Thoracic aorta (tissue), 2 donors: ENCODE measurements around the gene IL21R. TPM values are rescaled to one million over a fixed set of nuclear protein-coding genes. Genes with fewer than 3 reads are reported as not detected.

Experiments
- ATAC-seq: fragments of 150-250 bp; one replicate; pipeline ENCODE4 v1.8.0; 2017; ENCODE audit warnings: low read depth; ENCODE audit not compliant: insufficient number of reproducible peaks, low FRiP score
- DNase-seq: peaks from one replicate; pipeline ENCODE4 v3.0.0-alpha.2; 2020; ENCODE audit warnings: low spot score
- H3K27ac ChIP-seq, 2 donors: fragments of 200-600 bp; sonication (generic); 1 replicate in 1 of 2; 2 replicates in 1 of 2; pipeline ENCODE4 v1.5.1; 2016; ENCODE audit warnings: mild to moderate bottlenecking in 2 of 2, moderate library complexity in 2 of 2
- H3K27me3 ChIP-seq: fragments of 200-600 bp; sonication (generic); replicated peaks from 2 replicates; pipeline ENCODE4 v1.6.0; 2016; ENCODE audit warnings: mild to moderate bottlenecking; ENCODE audit not compliant: insufficient read depth
- H3K36me3 ChIP-seq: fragments of 200-600 bp; sonication (generic); one replicate; pipeline ENCODE4 v1.5.1; 2016
- H3K4me1 ChIP-seq, 2 donors: fragments of 200-600 bp; sonication (generic); 1 replicate in 1 of 2; 2 replicates in 1 of 2; pipeline versions ENCODE4 v1.5.1 to v1.6.0; 2016; ENCODE audit warnings: low read depth in 2 of 2, mild to moderate bottlenecking in 1 of 2; ENCODE audit not compliant: control insufficient read depth in 1 of 2
- H3K4me3 ChIP-seq: fragments of 200-600 bp; sonication (generic); 2 replicates; pipeline ENCODE4 v1.5.1; 2016; ENCODE audit warnings: mild to moderate bottlenecking
- H3K9me3 ChIP-seq: fragments of 200-600 bp; sonication (generic); 2 replicates; pipeline ENCODE4 v1.5.1; 2016
- CTCF ChIP-seq: fragments of 200-600 bp; sonication (generic); IDR thresholded peaks from one replicate; pipeline ENCODE4 v1.5.1; 2019; ENCODE audit warnings: antibody characterized with exemption
- total RNA-seq, 2 donors: library from RNA; depleted of rRNA; stranded (reverse); fragments of >200 nt; gene quantifications; one replicate each; pipeline versions ENCODE4 v1.1.0 to v1.2.3, GENCODE V29; 2016

The IL21R gene
- total RNA-seq, 2 donors from 2014 or later, result 0.14 to 1.8 TPM

DNA sequence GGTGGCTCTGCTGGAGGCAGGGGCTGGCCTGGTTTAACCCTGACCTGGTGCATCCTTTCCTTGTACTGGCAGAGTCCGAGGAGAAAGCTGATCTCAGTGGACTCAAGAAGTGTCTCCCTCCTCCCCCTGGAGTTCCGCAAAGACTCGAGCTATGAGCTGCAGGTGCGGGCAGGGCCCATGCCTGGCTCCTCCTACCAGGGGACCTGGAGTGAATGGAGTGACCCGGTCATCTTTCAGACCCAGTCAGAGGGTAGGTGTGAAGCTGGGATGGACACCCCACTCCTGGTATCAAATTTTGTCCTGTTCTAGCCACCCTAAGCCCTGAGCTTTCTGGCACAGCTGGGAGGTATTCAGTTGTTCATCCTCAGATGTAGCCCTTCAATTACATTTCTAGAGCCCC lies 42.5 kb downstream of the IL21R start:
- no peak overlapping the region for H3K27ac ChIP-seq
- H3K4me1 ChIP-seq, result no peaks in the 10 kb centered on the region
- no peak for TF ChIP-seq CTCF
- no peak overlapping the region for H3K4me3 ChIP-seq
- H3K36me3 ChIP-seq, result no peaks in the 10 kb centered on the region
- DNase-seq, result no peak
- no peak for ATAC-seq
- H3K9me3 ChIP-seq, result peaks cover 12% of the 10 kb centered on the region
- no peaks in the 10 kb centered on the region for H3K27me3 ChIP-seq

GRCh38 chr16:27445502-27446175 lies 43.7 kb downstream of the IL21R start:
- Histone ChIP-seq H3K27me3 (no peaks in the 10 kb centered on the region), H3K9me3 (peaks cover 12% of the 10 kb centered on the region), H3K36me3 (no peaks in the 10 kb centered on the region), H3K4me3 (no peak overlapping the region), H3K4me1 (peaks cover 0 to 3% of the 10 kb centered on the region in 2 donors), H3K27ac (no peak overlapping the region)
- no peak for ATAC-seq
- no peak for TF ChIP-seq CTCF
- no peak for DNase-seq

GRCh38 chr16:27446721-27447120 lies 44.7 kb downstream of the IL21R start:
- Histone ChIP-seq H3K27me3 (no peaks in the 10 kb centered on the region), H3K4me3 (no peak overlapping the region), H3K9me3 (peaks cover 12% of the 10 kb centered on the region), H3K36me3 (no peaks in the 10 kb centered on the region), H3K4me1 (peaks cover 0 to 3% of the 10 kb centered on the region in 2 donors), H3K27ac (no peak overlapping the region)
- ATAC-seq (no peak), DNase-seq (no peak)
- TF ChIP-seq CTCF, result no peak

GRCh38 chr16:27447301-27447700 lies 45.3 kb downstream of the IL21R start:
- peaks cover 12% of the 10 kb centered on the region for H3K9me3 ChIP-seq
- H3K4me1 ChIP-seq, result peaks cover 0 to 3% of the 10 kb centered on the region in 2 donors
- H3K36me3 ChIP-seq, result no peaks in the 10 kb centered on the region
- TF ChIP-seq CTCF, result no peak
- no peak for DNase-seq
- H3K27me3 ChIP-seq, result no peaks in the 10 kb centered on the region
- H3K27ac ChIP-seq, result no peak overlapping the region
- no peak overlapping the region for H3K4me3 ChIP-seq
- no peak for ATAC-seq

- Histone ChIP-seq H3K9me3 (peaks cover 12% of the 10 kb centered on the region), H3K27ac (no peak overlapping the region), H3K4me1 (peaks cover 0 to 3% of the 10 kb centered on the region in 2 donors), H3K36me3 (no peaks in the 10 kb centered on the region), H3K4me3 (no peak overlapping the region), H3K27me3 (no peaks in the 10 kb centered on the region)
- ATAC-seq, result no peak
- TF ChIP-seq CTCF, result no peak
- DNase-seq, result no peak
Measured at GRCh38 chr16:27448532-27449433, 46.8 kb downstream of the IL21R start.
